NCI-H226 (cell line): ENCODE results near the gene ADAMTS4.

Experiments used
- DNase-seq: peaks from one replicate; pipeline ENCODE4 v3.0.0-alpha.2; 2015

The ADAMTS4 gene

DNA sequence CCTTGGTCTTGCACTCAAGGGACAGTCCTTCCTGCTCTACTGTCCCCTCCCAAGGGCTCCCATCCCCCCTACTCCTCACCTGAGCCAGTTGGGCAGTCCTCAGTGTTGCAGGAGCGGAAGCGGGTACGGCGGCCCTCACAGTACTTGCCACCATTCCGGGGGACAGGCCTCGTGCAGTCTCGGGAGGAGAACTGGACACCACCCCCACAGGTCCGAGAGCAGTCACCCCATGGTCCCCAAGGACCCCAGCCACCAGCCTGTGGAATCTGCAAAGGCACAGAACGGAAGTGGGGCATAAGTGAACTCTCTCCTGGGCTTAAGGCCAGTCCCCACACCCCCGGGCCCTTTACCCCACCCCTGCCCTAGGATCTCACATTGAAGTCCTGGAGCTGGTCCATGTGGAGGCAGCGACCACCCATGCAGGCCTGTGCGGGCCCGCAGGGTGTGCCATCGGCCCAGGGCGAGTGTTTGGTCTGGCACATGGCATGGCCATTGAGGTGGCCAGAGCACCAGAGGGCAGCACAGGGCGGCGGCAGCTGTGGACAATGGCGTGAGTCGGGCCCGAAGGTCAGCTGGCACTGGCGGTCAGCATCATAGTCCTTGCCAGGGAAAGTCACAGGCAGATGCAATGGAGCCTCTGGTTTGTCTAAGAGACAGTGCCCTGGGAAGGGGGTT lies 5.2 kb downstream of the ADAMTS4 start:
- DNase-seq, result no peak

DNA sequence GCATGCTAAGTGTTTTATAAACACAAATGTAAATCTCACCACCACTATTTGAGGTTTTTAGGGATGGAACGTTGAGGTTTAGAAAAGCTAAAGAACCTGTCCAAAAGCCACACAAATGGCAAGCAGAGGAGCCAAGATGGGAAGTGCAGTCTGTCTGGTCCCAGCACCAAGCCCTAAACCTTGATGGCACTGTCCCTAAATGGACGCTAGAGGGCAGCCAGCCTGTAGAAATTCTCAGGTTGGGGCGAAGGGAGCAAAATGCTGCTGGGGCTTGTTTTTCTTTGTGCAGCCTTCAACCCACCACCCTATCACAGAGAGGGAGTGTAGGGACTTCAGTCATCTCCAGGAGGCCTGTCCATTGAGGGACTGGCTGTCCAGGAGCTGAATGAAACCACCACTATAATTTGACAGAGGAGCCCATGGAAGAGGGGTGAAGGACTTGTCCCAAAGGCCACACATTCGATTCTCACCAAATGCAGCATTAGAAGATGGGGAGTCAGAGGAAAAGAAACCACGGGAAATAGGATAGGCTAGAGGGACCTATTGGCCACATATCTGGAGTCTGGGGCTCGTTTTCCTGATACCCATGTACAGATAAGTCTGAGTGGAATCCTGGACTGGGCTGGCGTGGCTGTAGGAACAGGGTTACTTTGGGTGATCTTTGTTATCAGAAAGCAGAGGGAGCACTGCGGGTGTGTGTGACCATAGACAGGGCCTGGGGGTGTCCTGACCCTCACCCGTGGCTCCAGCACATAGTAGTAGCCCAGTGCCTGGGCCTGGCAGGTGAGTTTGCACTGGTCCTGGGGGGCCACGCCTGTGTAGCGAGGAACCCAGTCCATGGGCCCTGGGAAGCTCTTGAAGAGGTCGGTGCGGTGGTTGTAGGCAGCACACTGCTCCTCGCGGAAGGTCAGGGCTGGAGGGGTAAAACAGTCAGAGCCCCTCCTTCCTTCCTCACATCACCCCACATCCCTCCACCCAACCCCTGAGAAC lies 6.1 kb downstream of the ADAMTS4 start:
- DNase-seq, result peak; percentile 39

DNA sequence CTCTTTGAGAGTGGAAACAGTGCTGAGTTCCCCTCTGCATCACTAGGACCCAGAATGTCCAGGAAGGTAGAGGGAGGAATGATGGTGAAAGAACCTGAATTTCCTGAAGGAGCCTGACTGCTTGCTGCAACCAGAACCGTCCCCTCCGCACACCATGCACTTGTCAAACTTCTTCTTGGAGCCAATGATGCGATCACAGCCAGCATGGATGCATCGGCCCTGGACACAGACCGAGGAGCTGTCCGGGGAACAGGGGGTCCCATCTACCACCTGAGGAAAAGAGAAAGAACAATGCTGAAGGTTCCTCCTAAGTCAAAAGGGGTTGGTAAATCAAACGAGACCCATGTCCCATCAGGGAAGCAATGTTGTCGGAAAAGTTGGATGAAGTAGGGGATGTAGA lies 6.9 kb downstream of the ADAMTS4 start:
- no peak for DNase-seq

GRCh38 chr1:161190962-161191521 lies 7.8 kb downstream of the ADAMTS4 start:
- no peak for DNase-seq

DNA sequence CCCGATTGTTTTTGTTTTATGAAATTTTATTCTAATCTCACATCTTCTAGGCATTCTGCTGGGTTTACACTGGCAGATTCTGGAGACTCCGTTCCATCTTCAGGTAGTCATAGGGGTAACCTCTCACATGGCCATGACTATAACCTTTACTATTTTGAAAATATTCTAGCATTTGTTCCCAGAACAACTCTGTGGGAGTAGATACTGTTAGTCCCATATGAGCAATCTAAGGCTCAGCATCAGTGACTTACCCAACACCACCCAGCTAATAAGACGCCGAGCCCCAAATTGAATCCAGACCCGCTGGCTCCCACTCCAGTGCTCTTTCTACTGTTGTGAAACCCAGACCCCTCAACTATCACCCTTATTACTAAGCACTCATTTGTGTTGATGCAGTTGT lies 9.8 kb downstream of the ADAMTS4 start:
- DNase-seq, result no peak

DNA sequence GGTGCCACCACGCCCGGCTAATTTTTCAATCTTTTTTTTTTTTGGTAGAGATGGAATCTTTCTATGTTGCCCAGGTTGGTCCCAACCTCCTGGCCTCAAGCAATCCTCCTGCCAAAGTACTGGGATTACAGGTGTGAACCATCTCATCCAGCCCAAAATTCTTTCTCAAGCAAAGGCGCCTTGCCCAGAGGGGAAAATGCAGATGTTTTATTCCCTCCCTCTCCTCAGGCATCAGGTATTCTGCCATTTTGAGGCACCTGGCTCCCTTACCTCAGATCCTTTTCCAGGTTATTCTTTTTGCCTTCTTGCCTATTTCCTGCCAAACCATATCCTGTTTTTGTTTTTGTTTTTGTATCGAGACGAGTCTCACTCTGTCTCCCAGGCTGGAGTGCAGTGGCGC lies 10.5 kb downstream of the ADAMTS4 start:
- DNase-seq, result no peak

- no peak for DNase-seq
Observed at GRCh38 chr1:161187311-161187710, 11.5 kb downstream of the ADAMTS4 start.

DNA sequence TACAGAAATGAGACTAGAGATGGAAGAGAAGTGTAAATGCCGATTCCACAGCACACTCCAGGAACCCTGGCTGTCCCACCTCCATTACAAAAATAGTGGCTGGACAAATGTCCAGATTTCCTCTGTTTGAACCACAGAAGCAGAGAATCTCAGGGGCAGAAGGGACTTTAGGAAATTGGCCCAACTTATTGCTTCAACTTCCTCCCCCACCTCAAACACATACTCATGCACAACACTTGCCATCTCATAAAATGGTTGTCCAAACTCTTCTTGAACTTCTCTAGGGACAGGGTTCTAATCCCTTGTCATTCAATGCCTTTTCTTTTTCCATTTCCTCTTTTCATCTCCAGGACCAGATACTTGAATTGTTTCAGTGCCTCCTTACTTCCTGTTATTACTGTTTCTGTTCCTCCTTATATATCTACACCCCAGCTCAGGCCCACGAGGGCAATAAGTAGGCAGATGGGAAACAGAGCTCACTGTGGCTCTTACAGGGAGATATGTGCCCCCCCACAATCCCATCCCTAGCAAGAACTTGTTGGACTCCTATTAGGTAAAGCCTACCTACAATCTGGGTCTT lies 13.0 kb downstream of the ADAMTS4 start:
- no peak for DNase-seq

- no peak for DNase-seq
Observed at GRCh38 chr1:161185282-161185682, 13.6 kb downstream of the ADAMTS4 start.

DNA sequence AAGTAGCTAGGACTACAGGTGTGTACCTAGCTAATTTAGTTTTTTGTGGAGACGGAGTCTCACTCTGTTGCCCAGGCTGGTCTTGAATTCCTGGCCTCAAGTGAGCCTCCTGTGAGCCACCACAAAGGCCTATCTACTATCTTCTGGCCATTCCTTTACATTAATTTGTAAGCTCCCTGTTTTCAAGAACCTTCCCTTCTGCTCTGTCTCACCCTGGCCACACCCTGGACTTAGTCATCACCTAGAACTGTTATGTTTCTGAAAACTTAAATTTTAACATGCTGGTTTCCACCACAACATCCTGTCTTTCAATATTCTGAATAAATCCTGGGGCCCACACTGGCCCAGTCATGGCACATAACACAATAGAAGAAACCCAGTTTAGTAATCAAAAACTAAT lies 16.6 kb downstream of the ADAMTS4 start:
- DNase-seq, result peak; percentile 68

- DNase-seq, result no peak
Observed at GRCh38 chr1:161180639-161181038, 18.2 kb downstream of the ADAMTS4 start.

- no peak for DNase-seq
Observed at GRCh38 chr1:161179698-161180097, 19.2 kb downstream of the ADAMTS4 start.

- no peak for DNase-seq
Observed at GRCh38 chr1:161177936-161178244, 21.0 kb downstream of the ADAMTS4 start.

DNA sequence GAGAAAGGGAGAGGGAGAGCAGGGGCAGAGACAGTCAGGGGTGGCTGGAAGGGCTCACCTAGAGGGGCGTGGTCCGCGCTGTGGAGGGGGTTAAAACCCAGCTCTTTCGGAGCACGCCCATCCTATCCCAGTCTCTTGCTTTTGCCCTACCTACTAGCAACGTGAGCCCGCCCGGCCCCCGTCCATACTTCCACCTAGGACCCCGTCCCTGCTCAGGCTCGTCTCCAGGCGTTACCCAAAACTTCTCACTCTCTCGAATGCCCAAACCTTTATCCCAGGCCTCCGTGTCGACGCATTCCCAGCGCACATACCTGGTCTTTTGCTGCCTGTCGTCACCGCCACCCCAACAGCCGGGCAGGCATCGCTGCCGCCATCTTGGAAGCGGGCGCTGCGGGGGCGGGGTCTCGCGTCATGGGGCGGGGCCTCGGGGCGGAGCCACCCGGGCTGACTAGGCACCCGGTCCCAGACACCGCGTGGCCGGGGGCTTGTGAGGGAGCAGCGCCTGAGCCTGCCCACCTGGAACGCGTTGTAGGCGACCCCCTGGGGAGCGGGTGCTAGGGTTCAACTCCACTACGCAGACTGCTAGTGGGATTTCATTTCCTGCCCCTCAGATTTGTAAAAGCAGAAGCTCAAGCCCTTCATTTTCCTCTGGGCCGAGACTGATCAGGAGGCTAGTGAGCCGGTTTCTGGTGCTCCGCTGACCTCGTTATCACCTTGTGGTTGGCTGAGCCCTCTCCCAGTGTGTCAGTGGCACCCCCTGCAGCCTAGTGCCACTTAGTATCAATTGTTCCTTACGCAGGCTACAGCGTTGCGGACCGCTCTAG lies 21.5 kb downstream of the ADAMTS4 start, which contains the start of gene B4GALT3:
TSS of gene B4GALT3 (minus strand) at position 396 of the 824 bp plus-strand sequence. CDS start 1,447 bp downstream, outside the sequence.
- DNase-seq, result peak; percentile 65

DNA sequence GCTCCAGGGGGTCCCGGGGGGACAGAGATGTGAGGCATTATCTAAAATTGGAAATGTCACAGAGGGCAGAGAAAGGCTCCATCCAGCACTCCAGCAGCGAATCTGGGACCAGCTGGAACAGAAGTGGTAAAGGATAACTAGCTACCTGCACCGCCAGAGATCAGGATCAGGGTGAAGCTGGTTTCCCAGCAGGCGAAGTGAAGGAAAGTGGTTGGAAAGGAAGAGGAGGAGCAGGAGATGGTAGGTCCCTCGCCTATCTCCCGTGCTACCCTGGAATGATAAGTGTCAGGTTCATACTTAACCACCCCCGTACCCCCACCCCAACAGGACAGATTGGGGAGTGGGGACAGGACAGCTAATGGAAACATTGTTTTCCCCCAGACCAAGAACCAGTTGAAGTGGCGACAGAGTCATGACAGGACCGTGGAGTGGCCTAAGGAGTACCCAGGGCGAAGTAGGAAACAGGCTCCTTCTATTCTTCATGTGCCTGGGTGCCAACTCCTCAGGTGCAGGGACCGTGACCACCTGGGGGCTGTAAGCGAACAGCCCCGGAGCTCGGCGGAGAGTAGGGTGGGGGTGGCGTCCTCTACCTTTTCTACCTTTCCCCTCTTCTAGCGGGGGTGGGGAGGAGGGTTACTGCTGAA lies 22.3 kb downstream of the ADAMTS4 start:
- DNase-seq, result no peak

DNA sequence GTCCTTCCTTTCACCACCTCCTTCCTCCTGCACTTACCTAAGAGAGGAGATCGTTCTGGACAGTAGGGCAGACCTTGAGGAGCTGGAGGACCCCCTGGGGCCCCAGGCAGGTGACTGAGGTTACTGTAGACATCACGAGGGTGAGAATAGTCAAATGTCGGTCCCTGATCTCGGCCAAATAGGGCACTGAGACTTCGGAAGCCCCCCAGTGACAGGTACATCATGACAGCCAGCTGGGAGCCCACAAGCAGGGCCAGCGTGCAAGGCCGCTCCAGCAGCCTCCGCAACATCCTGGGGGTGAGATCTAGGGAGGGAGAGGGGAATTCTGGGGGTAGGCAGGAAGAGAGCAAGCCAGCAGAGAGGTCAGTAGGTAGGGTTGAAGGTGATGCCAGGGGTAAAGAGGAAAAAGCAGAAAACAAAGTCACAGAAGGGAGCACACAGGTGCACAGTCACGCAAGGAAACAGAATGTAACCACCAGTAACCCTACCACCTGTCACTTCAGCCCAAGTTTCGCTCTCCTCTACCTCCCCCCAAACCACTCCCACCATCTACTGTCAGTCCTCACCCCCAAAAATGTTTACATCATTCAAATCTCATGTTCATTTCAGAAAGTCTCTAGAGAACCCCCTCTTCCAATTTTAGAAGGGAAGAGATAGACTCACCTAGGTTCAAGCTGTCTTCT lies 22.9 kb downstream of the ADAMTS4 start:
- no peak for DNase-seq

GRCh38 chr1:161174911-161175310 lies 23.9 kb downstream of the ADAMTS4 start:
- DNase-seq, result no peak

GRCh38 chr1:161173711-161174110 lies 25.1 kb downstream of the ADAMTS4 start:
- DNase-seq, result no peak

DNA sequence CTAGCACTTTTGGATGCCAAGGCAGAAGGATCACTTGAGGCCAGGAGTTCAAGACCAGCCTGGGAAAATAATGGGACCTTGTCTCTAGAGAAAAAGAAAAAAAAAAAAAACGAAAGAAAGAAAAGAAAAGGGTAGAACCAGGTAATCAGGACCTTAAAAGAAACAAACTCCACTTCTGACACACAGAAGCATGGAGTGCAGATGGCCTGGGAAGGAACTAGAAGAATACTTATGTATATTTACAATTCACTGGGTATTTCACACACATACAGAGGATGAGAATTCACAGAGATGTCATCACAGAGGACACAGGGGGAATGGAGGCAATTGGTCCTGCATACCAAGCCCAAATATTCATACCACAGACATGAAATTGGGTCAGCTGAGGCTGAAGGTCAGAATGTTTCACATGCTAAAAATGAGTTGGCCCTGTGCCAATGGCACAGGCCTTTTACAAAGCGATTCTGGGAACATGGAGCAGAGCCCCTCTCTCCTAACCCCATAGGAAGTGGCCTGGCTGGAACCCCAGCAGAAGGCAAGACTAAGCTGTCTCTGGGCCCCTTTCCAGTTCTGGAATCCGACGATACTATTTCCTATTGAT lies 26.0 kb downstream of the ADAMTS4 start:
- no peak for DNase-seq

GRCh38 chr1:161172349-161172748 lies 26.5 kb downstream of the ADAMTS4 start:
- no peak for DNase-seq

DNA sequence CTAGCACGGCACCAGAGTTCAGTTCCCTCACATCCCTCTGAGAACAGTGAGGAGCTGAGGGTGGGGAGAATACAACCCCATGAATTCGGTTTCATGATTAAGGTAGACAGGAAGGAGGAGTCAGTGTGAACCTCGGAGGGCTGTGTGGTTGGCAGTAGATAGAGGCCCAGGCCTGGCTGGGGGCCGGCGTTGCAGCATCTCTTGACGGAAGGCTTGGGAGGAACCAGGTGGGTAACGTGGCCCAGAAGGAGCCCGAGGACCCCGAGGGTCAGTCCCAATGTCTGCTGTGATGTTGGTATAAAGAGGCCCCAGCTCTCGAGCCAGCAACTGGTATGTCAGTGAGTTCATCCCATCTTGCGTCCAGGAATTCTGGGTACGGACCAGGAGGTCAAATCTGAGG lies 27.2 kb downstream of the ADAMTS4 start:
- DNase-seq, result no peak
